Activated CD8-positive, alpha-beta memory T cell treated with anti-CD3 and anti-CD28 coated beads, Interleukin-2, amount 50 U/mL, for 24 hours (primary cell): ENCODE measurements around the gene REPIN1.
A peak's percentile ranks its signal among the peaks of the same experiment; 100 is the strongest.

Source experiments
- DNase-seq: peaks from one replicate; pipeline ENCODE4 v3.0.0-alpha.2; 2020; ENCODE audit errors: extremely low read depth

The REPIN1 gene

GRCh38 chr7:150368096-150368883 is at the start of gene REPIN1:
Gene REPIN1 (plus strand): TSS chr7:150368822. CDS start chr7:150369712, 890 bp downstream.
- no peak for DNase-seq

GRCh38 chr7:150321788-150322113 is 46.9 kb upstream of the REPIN1 start:
- DNase-seq, result no peak

- peak; percentile 39 for DNase-seq
These were observed 46.3 kb upstream of the REPIN1 start for GRCh38 chr7:150322114-150322832.

GRCh38 chr7:150322833-150323681 is 45.6 kb upstream of the REPIN1 start, which contains the start of the genes ACTR3C and LRRC61:
Gene ACTR3C (minus strand): TSS chr7:150323545. CDS start chr7:150295296, 28,249 bp downstream.
Gene LRRC61 (plus strand): TSS chr7:150323355. CDS start chr7:150336862, 13,507 bp downstream.
- no peak for DNase-seq

- DNase-seq, result no peak
These were observed 44.8 kb upstream of the REPIN1 start for GRCh38 chr7:150323682-150324372.

GRCh38 chr7:150324373-150324961 is 44.2 kb upstream of the REPIN1 start:
- DNase-seq, result no peak

GRCh38 chr7:150325110-150325611 is 43.5 kb upstream of the REPIN1 start:
- DNase-seq, result no peak

GRCh38 chr7:150325901-150326300 is 42.7 kb upstream of the REPIN1 start:
- no peak for DNase-seq

- no peak for DNase-seq
These were observed 41.9 kb upstream of the REPIN1 start for GRCh38 chr7:150326657-150327268.

- no peak for DNase-seq
These were observed 41.3 kb upstream of the REPIN1 start for GRCh38 chr7:150327308-150327707.

- no peak for DNase-seq
These were observed 39.1 kb upstream of the REPIN1 start for GRCh38 chr7:150329331-150330120.

- DNase-seq, result no peak
These were observed 38.3 kb upstream of the REPIN1 start for GRCh38 chr7:150330211-150330885.

- no peak for DNase-seq
These were observed 35.6 kb upstream of the REPIN1 start for GRCh38 chr7:150332852-150333635.

- no peak for DNase-seq
These were observed 35.0 kb upstream of the REPIN1 start for GRCh38 chr7:150333659-150334058.

- DNase-seq, result no peak
These were observed 34.5 kb upstream of the REPIN1 start for GRCh38 chr7:150334108-150334507.

GRCh38 chr7:150335108-150335773 is 33.4 kb upstream of the REPIN1 start:
- DNase-seq, result no peak

GRCh38 chr7:150335774-150336112 is 32.9 kb upstream of the REPIN1 start:
- no peak for DNase-seq

- DNase-seq, result no peak
These were observed 31.9 kb upstream of the REPIN1 start for GRCh38 chr7:150336746-150337145.
